Activated CD4-positive, alpha-beta memory T cell treated with anti-CD3 and anti-CD28 coated beads, Interleukin-2, amount 10 ng/mL, durations not matched to agents 7 days and 5 days (primary cell): Measurements from ENCODE around the gene GTF2H4. TPM values are rescaled to one million over a fixed set of nuclear protein-coding genes. Genes with fewer than 3 reads are reported as not detected.

Experiments used
- CTCF ChIA-PET: fragments of 350-600 bp; sonication (Branson Sonifier 250); formaldehyde crosslinking; loops from one replicate; lab custom pipeline; 2021; ENCODE audit warnings: antibody characterized with exemption, inconsistent platforms; lab: Charles Lee
- POLR2A ChIA-PET: fragments of 350-600 bp; sonication (Branson Sonifier 250); formaldehyde crosslinking; loops from one replicate; lab custom pipeline; 2021; ENCODE audit warnings: antibody characterized with exemption; lab: Charles Lee
- DNase-seq: peaks from one replicate; pipeline ENCODE4 v3.0.0-alpha.2; 2020
- H3K27ac Mint-ChIP-seq: one replicate; pipeline ENCODE4 v1.8.0; 2021; ENCODE audit warnings: mild to moderate bottlenecking, mixed read lengths
- H3K27me3 Mint-ChIP-seq: one replicate; pipeline ENCODE4 v1.8.0; 2021; ENCODE audit warnings: mixed read lengths
- H3K36me3 Mint-ChIP-seq: one replicate; pipeline ENCODE4 v1.8.0; 2021; ENCODE audit warnings: low read depth, mixed read lengths
- H3K4me1 Mint-ChIP-seq: one replicate; pipeline ENCODE4 v1.8.0; 2021; ENCODE audit warnings: mixed read lengths
- H3K4me3 Mint-ChIP-seq: one replicate; pipeline ENCODE4 v1.8.0; 2021; ENCODE audit warnings: mild to moderate bottlenecking, mixed read lengths
- H3K9me3 Mint-ChIP-seq: one replicate; pipeline ENCODE4 v1.8.0; 2021; ENCODE audit warnings: mixed read lengths
- total RNA-seq, 2 experiments: library from RNA; stranded (reverse); gene quantifications; one replicate each; pipeline ENCODE4 v1.2.3, GENCODE V29; 2021

Gene GTF2H4
- total RNA-seq, 2 experiments from 2014 or later, result 25.6 to 26.4 TPM

- Mint-ChIP-seq H3K27me3 (peaks cover 35% of the 10 kb centered on the region), H3K4me3 (peak overlapping the region; percentile 66), H3K27ac (no peak overlapping the region), H3K36me3 (no peaks in the 10 kb centered on the region), H3K9me3 (no peaks in the 10 kb centered on the region), H3K4me1 (peaks cover 14% of the 10 kb centered on the region)
- ChIA-PET CTCF (interaction anchor here (1.7 to 3.7 kb wide), 2 partner anchors 194 to 203 kb away, joined by 6 to 12 read pairs; no protein-coding TSS in a partner anchor), POLR2A (interaction anchor here (0.7 to 1.3 kb wide), 2 partner anchors 11 to 147 kb away, joined by 3 to 4 read pairs; no protein-coding TSS in a partner anchor)
- DNase-seq, result no peak
These were observed 23.2 kb upstream of the GTF2H4 start for GRCh38 chr6:30884521-30885480.

GRCh38 chr6:30885481-30885998 is 22.5 kb upstream of the GTF2H4 start:
- CTCF ChIA-PET, result interaction anchor here (1.7 to 3.7 kb wide), 2 partner anchors 194 to 202 kb away, joined by 6 to 12 read pairs; no protein-coding TSS in a partner anchor
- H3K27ac Mint-ChIP-seq, result no peak overlapping the region
- peak overlapping the region; percentile 66 for H3K4me3 Mint-ChIP-seq
- POLR2A ChIA-PET, result no interaction called here
- H3K36me3 Mint-ChIP-seq, result no peaks in the 10 kb centered on the region
- peaks cover 14% of the 10 kb centered on the region for H3K4me1 Mint-ChIP-seq
- peaks cover 35% of the 10 kb centered on the region for H3K27me3 Mint-ChIP-seq
- no peaks in the 10 kb centered on the region for H3K9me3 Mint-ChIP-seq
- no peak for DNase-seq

- ChIA-PET CTCF (interaction anchor here (3.7 kb wide), 1 partner anchor 201 kb away, joined by 12 read pairs; no protein-coding TSS in a partner anchor), POLR2A (interaction anchor here (0.6 kb wide), 1 partner anchor 687 kb away, joined by 3 read pairs; no protein-coding TSS in a partner anchor)
These were observed 21.8 kb upstream of the GTF2H4 start for GRCh38 chr6:30885999-30886896.

GRCh38 chr6:30886897-30887255 is 21.1 kb upstream of the GTF2H4 start:
- DNase-seq, result no peak
- H3K4me1 Mint-ChIP-seq, result peaks cover 14% of the 10 kb centered on the region
- POLR2A ChIA-PET, result interaction anchor here (0.6 kb wide), 1 partner anchor 687 kb away, joined by 3 read pairs; no protein-coding TSS in a partner anchor
- no peak overlapping the region for H3K4me3 Mint-ChIP-seq
- H3K27me3 Mint-ChIP-seq, result peaks cover 29% of the 10 kb centered on the region
- no peaks in the 10 kb centered on the region for H3K36me3 Mint-ChIP-seq
- no peak overlapping the region for H3K27ac Mint-ChIP-seq
- no peaks in the 10 kb centered on the region for H3K9me3 Mint-ChIP-seq
- CTCF ChIA-PET, result no interaction called here

More at GRCh38 chr6:30885999-30886896, 21.8 kb upstream of the GTF2H4 start:
- peaks cover 34% of the 10 kb centered on the region for H3K27me3 Mint-ChIP-seq
- no peak overlapping the region for H3K27ac Mint-ChIP-seq
- no peak for DNase-seq
- H3K9me3 Mint-ChIP-seq, result no peaks in the 10 kb centered on the region
- H3K36me3 Mint-ChIP-seq, result no peaks in the 10 kb centered on the region
- H3K4me1 Mint-ChIP-seq, result peaks cover 14% of the 10 kb centered on the region
- peak overlapping the region; percentile 66 for H3K4me3 Mint-ChIP-seq

- ChIA-PET POLR2A (no interaction called here), CTCF (interaction anchor here (1.3 kb wide), 1 partner anchor 18 kb away, joined by 3 read pairs; no protein-coding TSS in a partner anchor)
- Mint-ChIP-seq H3K27ac (no peak overlapping the region), H3K4me3 (no peak overlapping the region), H3K27me3 (peaks cover 24% of the 10 kb centered on the region), H3K4me1 (peaks cover 12% of the 10 kb centered on the region), H3K9me3 (no peaks in the 10 kb centered on the region), H3K36me3 (no peaks in the 10 kb centered on the region)
- no peak for DNase-seq
These were observed 19.8 kb upstream of the GTF2H4 start for GRCh38 chr6:30887901-30888815.

- Mint-ChIP-seq H3K4me1 (peaks cover 10% of the 10 kb centered on the region), H3K4me3 (no peak overlapping the region), H3K36me3 (no peaks in the 10 kb centered on the region), H3K9me3 (no peaks in the 10 kb centered on the region), H3K27me3 (peaks cover 19% of the 10 kb centered on the region), H3K27ac (no peak overlapping the region)
- CTCF ChIA-PET, result interaction anchor here (1.3 kb wide), 1 partner anchor 17 kb away, joined by 3 read pairs; no protein-coding TSS in a partner anchor
- POLR2A ChIA-PET, result interaction anchor here (0.6 kb wide), 1 partner anchor 37 kb away, joined by 4 read pairs; no protein-coding TSS in a partner anchor
- no peak for DNase-seq
These were observed 19.1 kb upstream of the GTF2H4 start for GRCh38 chr6:30888816-30889495.

GRCh38 chr6:30889496-30889885 is 18.5 kb upstream of the GTF2H4 start:
- H3K4me1 Mint-ChIP-seq, result peaks cover 10% of the 10 kb centered on the region
- no peak overlapping the region for H3K27ac Mint-ChIP-seq
- ChIA-PET POLR2A (interaction anchor here (0.6 to 1.3 kb wide), 2 partner anchors 26 to 37 kb away, joined by 3 to 4 read pairs; no protein-coding TSS in a partner anchor), CTCF (interaction anchor here (0.9 to 1.3 kb wide), 2 partner anchors 17 to 198 kb away, joined by 3 read pairs; no protein-coding TSS in a partner anchor)
- no peaks in the 10 kb centered on the region for H3K36me3 Mint-ChIP-seq
- peaks cover 19% of the 10 kb centered on the region for H3K27me3 Mint-ChIP-seq
- no peak for DNase-seq
- H3K4me3 Mint-ChIP-seq, result no peak overlapping the region
- H3K9me3 Mint-ChIP-seq, result no peaks in the 10 kb centered on the region

GRCh38 chr6:30889921-30890645 is 17.9 kb upstream of the GTF2H4 start:
- POLR2A ChIA-PET, result interaction anchor here (1.3 kb wide), 1 partner anchor 25 kb away, joined by 3 read pairs; no protein-coding TSS in a partner anchor
- H3K27ac Mint-ChIP-seq, result no peak overlapping the region

GRCh38 chr6:30890646-30891449 is 17.2 kb upstream of the GTF2H4 start:
- peaks cover 13% of the 10 kb centered on the region for H3K27me3 Mint-ChIP-seq
- H3K9me3 Mint-ChIP-seq, result no peaks in the 10 kb centered on the region
- no peak for DNase-seq
- H3K27ac Mint-ChIP-seq, result no peak overlapping the region
- H3K4me1 Mint-ChIP-seq, result peaks cover 3% of the 10 kb centered on the region
- ChIA-PET CTCF (no interaction called here), POLR2A (interaction anchor here (1.3 kb wide), 1 partner anchor 24 kb away, joined by 3 read pairs; no protein-coding TSS in a partner anchor)
- H3K36me3 Mint-ChIP-seq, result no peaks in the 10 kb centered on the region
- H3K4me3 Mint-ChIP-seq, result no peak overlapping the region

More at GRCh38 chr6:30889921-30890645, 17.9 kb upstream of the GTF2H4 start:
- peaks cover 19% of the 10 kb centered on the region for H3K27me3 Mint-ChIP-seq
- CTCF ChIA-PET, result interaction anchor here (0.9 to 1.3 kb wide), 2 partner anchors 16 to 197 kb away, joined by 3 read pairs; no protein-coding TSS in a partner anchor
- no peak for DNase-seq
- no peak overlapping the region for H3K4me3 Mint-ChIP-seq
- H3K4me1 Mint-ChIP-seq, result peaks cover 10% of the 10 kb centered on the region
- no peaks in the 10 kb centered on the region for H3K9me3 Mint-ChIP-seq
- H3K36me3 Mint-ChIP-seq, result no peaks in the 10 kb centered on the region

- DNase-seq, result no peak
- H3K27ac Mint-ChIP-seq, result no peak overlapping the region
- ChIA-PET CTCF (no interaction called here), POLR2A (no interaction called here)
- no peaks in the 10 kb centered on the region for H3K36me3 Mint-ChIP-seq
- no peaks in the 10 kb centered on the region for H3K9me3 Mint-ChIP-seq
- H3K4me1 Mint-ChIP-seq, result no peaks in the 10 kb centered on the region
- H3K4me3 Mint-ChIP-seq, result no peak overlapping the region
- H3K27me3 Mint-ChIP-seq, result peaks cover 9% of the 10 kb centered on the region
These were observed 16.6 kb upstream of the GTF2H4 start for GRCh38 chr6:30891450-30891723.
